Prostate gland (tissue), 2 donors: ENCODE data around the gene UBASH3B.

Source experiments
- POLR2A ChIP-seq: fragments of 450-650 bp; IDR thresholded peaks from one replicate; pipeline ENCODE4 v1.6.1; 2016; ENCODE audit warnings: antibody characterized with exemption, mild to moderate bottlenecking
- TF ChIP-seq, protein P1 (sequence below), 4 experiments: fragments of 200-600 bp in 2 of 4; fragments of 450-650 bp in 2 of 4; sonication (generic) in 2 of 4; IDR thresholded peaks; 1 replicate in 3 of 4; 2 replicates in 1 of 4; pipeline ENCODE4 v1.5.1; 2016 to 2019; ENCODE audit warnings: antibody characterized with exemption in 4 of 4, mild to moderate bottlenecking in 2 of 4, moderate library complexity in 2 of 4

DNA sequence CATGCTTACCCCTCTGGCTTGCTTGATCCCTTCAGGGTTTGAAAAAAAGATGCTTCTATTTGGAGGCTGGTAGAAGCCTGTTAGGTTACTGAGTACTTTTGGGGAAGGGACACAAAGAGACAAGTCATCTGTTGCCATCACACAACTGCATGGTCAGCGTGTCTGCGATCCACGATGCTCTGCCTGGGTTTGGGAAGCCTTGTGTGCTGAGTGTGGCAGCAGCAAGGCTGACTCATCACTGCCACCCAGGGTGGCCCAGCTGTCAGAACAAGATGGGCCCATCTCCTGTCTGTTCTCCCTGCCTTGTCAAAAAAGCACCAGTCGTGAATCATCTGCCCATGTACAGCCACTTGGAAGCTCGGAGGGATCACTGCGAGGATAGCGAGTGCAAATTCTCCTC, 26.2 kb downstream of the UBASH3B start:
- no peak for TF ChIP-seq POLR2A
- TF ChIP-seq, protein P1, sequence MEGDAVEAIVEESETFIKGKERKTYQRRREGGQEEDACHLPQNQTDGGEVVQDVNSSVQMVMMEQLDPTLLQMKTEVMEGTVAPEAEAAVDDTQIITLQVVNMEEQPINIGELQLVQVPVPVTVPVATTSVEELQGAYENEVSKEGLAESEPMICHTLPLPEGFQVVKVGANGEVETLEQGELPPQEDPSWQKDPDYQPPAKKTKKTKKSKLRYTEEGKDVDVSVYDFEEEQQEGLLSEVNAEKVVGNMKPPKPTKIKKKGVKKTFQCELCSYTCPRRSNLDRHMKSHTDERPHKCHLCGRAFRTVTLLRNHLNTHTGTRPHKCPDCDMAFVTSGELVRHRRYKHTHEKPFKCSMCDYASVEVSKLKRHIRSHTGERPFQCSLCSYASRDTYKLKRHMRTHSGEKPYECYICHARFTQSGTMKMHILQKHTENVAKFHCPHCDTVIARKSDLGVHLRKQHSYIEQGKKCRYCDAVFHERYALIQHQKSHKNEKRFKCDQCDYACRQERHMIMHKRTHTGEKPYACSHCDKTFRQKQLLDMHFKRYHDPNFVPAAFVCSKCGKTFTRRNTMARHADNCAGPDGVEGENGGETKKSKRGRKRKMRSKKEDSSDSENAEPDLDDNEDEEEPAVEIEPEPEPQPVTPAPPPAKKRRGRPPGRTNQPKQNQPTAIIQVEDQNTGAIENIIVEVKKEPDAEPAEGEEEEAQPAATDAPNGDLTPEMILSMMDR (IDR thresholded peaks at IDR 0.05) = no peak
